Gastrocnemius medialis (tissue), 4 donors: Measurements from ENCODE around the gene SLC35E2B. TPM values are rescaled to one million over a fixed set of nuclear protein-coding genes. Genes with fewer than 3 reads are reported as not detected.
"Not testable (repeated sequence)": the region's sequence is repeated elsewhere in the genome, so short reads cannot be mapped to it uniquely, and the experiment has no call there.

Source experiments
- ATAC-seq, 2 donors: fragments of 150-250 bp; one replicate each; pipeline ENCODE4 v1.9.1; 2016
- DNase-seq, 2 donors: peaks; one replicate each; pipeline ENCODE4 v3.0.0-alpha.2; 2019
- H3K27ac ChIP-seq, 4 donors: fragments of 200-600 bp; sonication (generic); 1 replicate in 1 of 4; 2 replicates in 3 of 4; pipeline ENCODE4 v1.5.1; 2016 to 2018; ENCODE audit warnings: mild to moderate bottlenecking in 2 of 4, moderate library complexity in 1 of 4
- H3K27me3 ChIP-seq, 3 donors: fragments of 200-600 bp; sonication (generic) in 2 of 3; 1 replicate in 1 of 3; 2 replicates in 2 of 3; pipeline versions ENCODE4 v1.5.1 to v1.6.0; 2016 to 2019; ENCODE audit warnings: mild to moderate bottlenecking in 1 of 3, moderate library complexity in 1 of 3
- H3K36me3 ChIP-seq, 2 donors: fragments of 200-600 bp; sonication (generic) in 1 of 2; one replicate each; pipeline ENCODE4 v1.5.1; 2017 to 2018
- H3K4me1 ChIP-seq, 2 donors: fragments of 200-600 bp; sonication (generic) in 1 of 2; one replicate each; pipeline ENCODE4 v1.5.1; 2016 to 2017; ENCODE audit warnings: mild to moderate bottlenecking in 2 of 2
- H3K4me3 ChIP-seq, 4 donors: fragments of 200-600 bp; sonication (generic) in 3 of 4; 1 replicate in 1 of 4; 2 replicates in 3 of 4; pipeline ENCODE4 v1.5.1; 2016 to 2019; ENCODE audit warnings: mild to moderate bottlenecking in 2 of 4
- H3K9me3 ChIP-seq, 3 donors: fragments of 200-600 bp; sonication (generic) in 2 of 3; 1 replicate in 1 of 3; 2 replicates in 2 of 3; pipeline ENCODE4 v1.5.1; 2016 to 2019
- CTCF ChIP-seq, 5 experiments: fragments of 450-650 bp in 3 of 5; fragments of 200-600 bp in 2 of 5; sonication (generic) in 2 of 5; IDR thresholded peaks in 4 of 5; conservative IDR thresholded peaks in 1 of 5; 1 replicate in 4 of 5; 2 replicates in 1 of 5; pipeline ENCODE4 v1.5.1; 2016 to 2019; ENCODE audit warnings: antibody characterized with exemption in 5 of 5, mild to moderate bottlenecking in 3 of 5, moderate library complexity in 3 of 5
- POLR2A ChIP-seq, 2 donors: fragments of 450-650 bp; IDR thresholded peaks; one replicate each; pipeline ENCODE4 v1.6.1; 2017; ENCODE audit warnings: antibody characterized with exemption in 2 of 2, mild to moderate bottlenecking in 2 of 2, moderate library complexity in 2 of 2
- in situ Hi-C, 4 donors: fragments of 200-750 bp; cut with MboI; loops; one replicate each; pipeline versions ENCODE4 v1.15.0 to v1.8.0; 2017; ENCODE audit warnings: low sequenced_read_pairs in 4 of 4
- intact Hi-C: fragments of 100-400 bp; cut with DNase I; formaldehyde crosslinking; loops from one replicate; pipeline ENCODE4 v1.15.1; 2023; ENCODE audit warnings: low total_unique reads
- total RNA-seq, 4 donors: library from RNA; depleted of rRNA; stranded (reverse); fragments of >200 nt; gene quantifications; one replicate each; pipeline versions ENCODE4 v1.1.0 to v1.2.3, GENCODE V29; 2016

Gene SLC35E2B
- total RNA-seq, 4 donors from 2014 or later = 13.5 to 21.8 (median 15.2) TPM

GRCh38 chr1:1666526-1666925, 26.1 kb downstream of the SLC35E2B start:
- no peak overlapping the region for H3K4me3 ChIP-seq
- peaks cover 0 to 58% of the 10 kb centered on the region in 2 donors for H3K36me3 ChIP-seq
- intact Hi-C loops = no loop called here
- ATAC-seq = no peak
- no peak for DNase-seq
- no peak overlapping the region for H3K27ac ChIP-seq
- no peaks in the 10 kb centered on the region for H3K27me3 ChIP-seq
- H3K9me3 ChIP-seq = no peaks in the 10 kb centered on the region
- H3K4me1 ChIP-seq = peaks cover 0 to 3% of the 10 kb centered on the region in 2 donors
- in situ Hi-C loops = no loop called here
- TF ChIP-seq CTCF (IDR thresholded peaks at IDR 0.05 in 4 of 5, conservative IDR thresholded peaks at IDR 0.05 in 1 of 5) (no peak), POLR2A (IDR thresholded peaks at IDR 0.05) (no peak)

DNA sequence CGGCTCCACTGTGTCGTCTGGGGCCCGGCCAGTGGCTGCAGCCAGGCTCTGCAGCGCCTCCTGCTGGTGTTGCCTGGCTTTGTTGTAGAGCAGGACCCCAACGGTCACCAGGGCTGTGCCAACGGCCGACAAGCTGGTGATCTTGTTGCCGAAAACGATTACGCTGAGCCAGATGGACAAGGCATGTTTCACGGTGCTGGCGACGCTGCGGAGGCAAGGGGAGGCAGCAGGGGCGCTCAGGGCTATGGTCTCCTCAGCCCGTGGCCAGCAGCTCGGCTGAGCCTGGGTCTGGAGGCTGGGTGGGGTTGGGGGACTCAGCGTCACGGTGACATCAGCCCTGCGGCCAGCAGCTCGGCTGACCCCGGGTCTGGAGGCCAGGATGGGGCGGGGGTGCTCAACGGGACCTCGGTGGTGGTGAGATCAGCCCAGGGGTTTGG, 26.8 kb downstream of the SLC35E2B start:
- no peak overlapping the region for H3K27ac ChIP-seq
- intact Hi-C loops = no loop called here
- TF ChIP-seq CTCF (IDR thresholded peaks at IDR 0.05 in 4 of 5, conservative IDR thresholded peaks at IDR 0.05 in 1 of 5) (peak in 2 of 5 experiments; percentile 39 to 46), POLR2A (IDR thresholded peaks at IDR 0.05) (no peak)
- ATAC-seq = no peak
- H3K4me3 ChIP-seq = no peak overlapping the region
- H3K9me3 ChIP-seq = no peaks in the 10 kb centered on the region
- no peak for DNase-seq
- peaks cover 0 to 51% of the 10 kb centered on the region in 2 donors for H3K36me3 ChIP-seq
- peaks cover 5 to 8% of the 10 kb centered on the region in 2 donors for H3K4me1 ChIP-seq
- H3K27me3 ChIP-seq = no peaks in the 10 kb centered on the region
- in situ Hi-C loops = no loop called here

- in situ Hi-C loops = no loop called here
- no peak for ATAC-seq
- no peak overlapping the region for H3K27ac ChIP-seq
- no peak overlapping the region for H3K4me3 ChIP-seq
- no peaks in the 10 kb centered on the region for H3K27me3 ChIP-seq
- no peaks in the 10 kb centered on the region for H3K9me3 ChIP-seq
- intact Hi-C loops = no loop called here
- DNase-seq = no peak
- peaks cover 0 to 48% of the 10 kb centered on the region in 2 donors for H3K36me3 ChIP-seq
- TF ChIP-seq POLR2A (IDR thresholded peaks at IDR 0.05) (no peak), CTCF (IDR thresholded peaks at IDR 0.05 in 4 of 5, conservative IDR thresholded peaks at IDR 0.05 in 1 of 5) (no peak)
- H3K4me1 ChIP-seq = peaks cover 8 to 12% of the 10 kb centered on the region in 2 donors
Measured at GRCh38 chr1:1664941-1665814, 27.4 kb downstream of the SLC35E2B start.

- in situ Hi-C loops, DNase-seq, H3K27ac ChIP-seq, H3K27me3 ChIP-seq, H3K9me3 ChIP-seq, intact Hi-C loops, H3K4me3 ChIP-seq, ATAC-seq: not testable (repeated sequence)
- Histone ChIP-seq H3K36me3 (peaks cover 0 to 40% of the 10 kb centered on the region in 2 donors), H3K4me1 (peaks cover 8 to 12% of the 10 kb centered on the region in 2 donors)
Measured at GRCh38 chr1:1664318-1664717, 28.3 kb downstream of the SLC35E2B start.

DNA sequence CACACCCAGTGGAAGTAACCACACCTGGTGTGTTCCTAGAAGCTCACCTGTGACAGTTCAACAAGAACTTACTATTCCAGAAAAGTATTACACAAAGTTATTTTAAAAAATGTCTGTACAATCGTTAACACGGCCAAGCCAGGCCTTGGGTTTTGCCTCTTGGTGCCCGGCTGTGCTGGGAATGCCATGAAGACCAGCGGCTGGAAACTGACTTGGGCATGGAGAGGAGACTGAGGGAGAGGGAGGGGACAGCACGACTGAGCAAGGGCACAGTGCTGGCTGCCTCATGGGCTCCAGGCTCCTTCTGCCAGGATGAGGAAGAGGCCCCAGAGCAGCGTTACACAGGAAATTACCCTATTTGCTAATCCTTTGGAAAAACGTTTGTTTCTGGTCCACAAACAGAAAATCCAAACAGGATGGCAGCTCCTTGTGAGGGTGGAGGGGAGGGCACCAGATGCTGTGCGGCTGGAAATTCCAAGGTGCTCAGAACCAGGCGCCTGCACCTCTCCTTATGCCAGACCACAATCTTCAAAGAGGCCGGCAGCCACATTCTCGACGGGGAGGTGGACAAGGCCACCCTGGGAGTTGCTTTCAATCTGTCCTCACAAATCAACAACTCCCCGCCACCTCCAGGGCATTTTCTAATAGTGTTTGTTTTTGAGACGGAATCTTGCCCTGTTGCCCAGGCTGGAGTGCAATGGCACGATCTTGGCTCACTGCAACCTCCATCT, 29.6 kb downstream of the SLC35E2B start:
- peaks cover 0 to 29% of the 10 kb centered on the region in 2 donors for H3K36me3 ChIP-seq
- ATAC-seq, H3K4me3 ChIP-seq, DNase-seq, H3K27me3 ChIP-seq, intact Hi-C loops, in situ Hi-C loops, H3K9me3 ChIP-seq: not testable (repeated sequence)
- H3K4me1 ChIP-seq = peaks cover 8 to 12% of the 10 kb centered on the region in 2 donors
- peak overlapping the region in 3 of 4 donors; percentile 69 to 82 (median 79) for H3K27ac ChIP-seq

DNA sequence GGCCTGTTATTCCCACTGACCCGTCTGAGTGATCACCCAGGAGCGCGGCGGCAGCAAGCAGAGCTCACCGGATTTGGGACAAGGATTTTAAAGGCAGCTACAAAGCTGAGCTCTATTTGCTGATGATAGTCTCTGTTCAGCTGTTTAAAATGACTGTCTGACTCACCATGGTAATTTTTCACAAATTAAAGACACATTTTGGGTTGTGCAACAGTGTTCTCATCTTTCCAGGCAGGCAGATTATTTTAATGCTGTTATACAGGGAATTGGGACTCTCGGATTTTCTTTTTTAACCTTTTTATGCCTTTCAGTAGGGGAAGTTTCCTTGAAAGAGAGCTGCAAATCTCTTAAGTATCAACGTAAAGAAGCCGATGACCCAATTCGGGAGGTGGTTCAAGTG, 30.2 kb downstream of the SLC35E2B start:
- intact Hi-C loops, H3K4me3 ChIP-seq, H3K9me3 ChIP-seq, H3K27me3 ChIP-seq, DNase-seq, in situ Hi-C loops: not testable (repeated sequence)
- Histone ChIP-seq H3K36me3 (peaks cover 0 to 24% of the 10 kb centered on the region in 2 donors), H3K27ac (peak overlapping the region in 3 of 4 donors; percentile 69 to 82 (median 79)), H3K4me1 (peaks cover 8 to 15% of the 10 kb centered on the region in 2 donors)
- peak in 1 of 2 donors; percentile 20 for ATAC-seq
